Breast epithelium (tissue), 4 donors: ENCODE measurements around the gene CHD6. TPM values are rescaled to one million over a fixed set of nuclear protein-coding genes. Genes with fewer than 3 reads are reported as not detected.

ENCODE experiments used
- DNase-seq, 2 donors: peaks; one replicate each; pipeline ENCODE4 v3.0.0-alpha.2; 2019; ENCODE audit warnings: low spot score in 2 of 2
- H3K27ac ChIP-seq, 2 donors: fragments of 200-600 bp; sonication (generic) in 1 of 2; one replicate each; pipeline ENCODE4 v1.5.1; 2016 to 2019; ENCODE audit warnings: mild to moderate bottlenecking in 1 of 2
- H3K27me3 ChIP-seq, 2 donors: fragments of 200-600 bp; sonication (generic) in 1 of 2; one replicate each; pipeline versions ENCODE4 v1.5.1 to v1.6.0; 2017 to 2019; ENCODE audit warnings: control low read depth in 1 of 2, mild to moderate bottlenecking in 1 of 2
- H3K36me3 ChIP-seq: fragments of 200-600 bp; one replicate; pipeline ENCODE4 v1.5.1; 2019
- H3K4me1 ChIP-seq, 2 donors: fragments of 200-600 bp; sonication (generic); one replicate each; pipeline ENCODE4 v1.5.1; 2016 to 2019; ENCODE audit warnings: control low read depth in 1 of 2
- H3K4me3 ChIP-seq, 3 donors: fragments of 200-600 bp; sonication (generic); 1 replicate in 2 of 3; 2 replicates in 1 of 3; pipeline ENCODE4 v1.5.1; 2016 to 2019; ENCODE audit warnings: mild to moderate bottlenecking in 3 of 3, moderate library complexity in 2 of 3
- H3K9me3 ChIP-seq, 2 donors: fragments of 200-600 bp; sonication (generic) in 1 of 2; one replicate each; pipeline ENCODE4 v1.5.1; 2016 to 2019; ENCODE audit warnings: control low read depth in 1 of 2
- POLR2A ChIP-seq: fragments of 450-650 bp; IDR thresholded peaks from one replicate; pipeline ENCODE4 v1.6.1; 2016; ENCODE audit warnings: antibody characterized with exemption, mild to moderate bottlenecking, moderate library complexity
- POLR2AphosphoS5 ChIP-seq, 3 donors: sonication (generic); formaldehyde crosslinking; IDR thresholded peaks; one replicate each; pipeline ENCODE4 v1.6.1; 2017; ENCODE audit warnings: antibody characterized with exemption in 3 of 3
- intact Hi-C: fragments of 100-400 bp; cut with DNase I; formaldehyde crosslinking; loops from one replicate; pipeline ENCODE4 v1.15.1; 2023; ENCODE audit warnings: low total_unique reads
- total RNA-seq, 3 donors: library from RNA; depleted of rRNA; stranded (reverse); fragments of >200 nt; gene quantifications; one replicate each; pipeline ENCODE4 v1.1.0, GENCODE V29; 2016
- TF ChIP-seq, protein P1 (sequence below), 3 donors: fragments of 450-650 bp; IDR thresholded peaks; one replicate each; pipeline ENCODE4 v1.5.1; 2016 to 2017; ENCODE audit warnings: antibody characterized with exemption in 3 of 3, mild to moderate bottlenecking in 3 of 3, moderate library complexity in 3 of 3

Gene CHD6
- total RNA-seq, 3 donors from 2014 or later = 31.4 to 85.8 (median 81.0) TPM

DNA sequence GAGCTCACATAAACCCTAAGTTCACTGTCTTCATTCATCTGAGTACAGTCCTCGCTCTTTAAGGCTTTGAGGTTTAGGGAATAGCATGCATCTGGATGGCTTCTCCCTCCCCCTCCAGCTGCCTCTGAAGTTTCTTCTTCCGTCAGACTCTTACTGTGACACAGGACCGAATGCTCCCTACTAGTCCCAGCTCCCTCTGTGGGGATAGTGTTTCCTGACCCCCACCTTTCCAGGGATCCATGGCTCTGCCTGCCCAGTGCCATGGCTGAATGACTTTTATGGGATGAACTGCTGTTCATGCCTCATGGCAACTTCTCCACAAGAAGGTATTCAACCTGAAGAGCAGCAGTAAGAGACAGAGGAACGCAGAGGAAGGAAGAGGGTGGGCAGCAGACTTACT is 171.7 kb downstream of the CHD6 start:
- Histone ChIP-seq H3K27me3 (no peaks in the 10 kb centered on the region), H3K9me3 (no peaks in the 10 kb centered on the region), H3K27ac (no peak overlapping the region), H3K36me3 (peaks cover 4% of the 10 kb centered on the region), H3K4me1 (no peaks in the 10 kb centered on the region), H3K4me3 (no peak overlapping the region)
- intact Hi-C loops = no loop called here
- DNase-seq = no peak
- no peak for TF ChIP-seq POLR2AphosphoS5 (IDR thresholded peaks at IDR 0.05)
- TF ChIP-seq, protein P1, sequence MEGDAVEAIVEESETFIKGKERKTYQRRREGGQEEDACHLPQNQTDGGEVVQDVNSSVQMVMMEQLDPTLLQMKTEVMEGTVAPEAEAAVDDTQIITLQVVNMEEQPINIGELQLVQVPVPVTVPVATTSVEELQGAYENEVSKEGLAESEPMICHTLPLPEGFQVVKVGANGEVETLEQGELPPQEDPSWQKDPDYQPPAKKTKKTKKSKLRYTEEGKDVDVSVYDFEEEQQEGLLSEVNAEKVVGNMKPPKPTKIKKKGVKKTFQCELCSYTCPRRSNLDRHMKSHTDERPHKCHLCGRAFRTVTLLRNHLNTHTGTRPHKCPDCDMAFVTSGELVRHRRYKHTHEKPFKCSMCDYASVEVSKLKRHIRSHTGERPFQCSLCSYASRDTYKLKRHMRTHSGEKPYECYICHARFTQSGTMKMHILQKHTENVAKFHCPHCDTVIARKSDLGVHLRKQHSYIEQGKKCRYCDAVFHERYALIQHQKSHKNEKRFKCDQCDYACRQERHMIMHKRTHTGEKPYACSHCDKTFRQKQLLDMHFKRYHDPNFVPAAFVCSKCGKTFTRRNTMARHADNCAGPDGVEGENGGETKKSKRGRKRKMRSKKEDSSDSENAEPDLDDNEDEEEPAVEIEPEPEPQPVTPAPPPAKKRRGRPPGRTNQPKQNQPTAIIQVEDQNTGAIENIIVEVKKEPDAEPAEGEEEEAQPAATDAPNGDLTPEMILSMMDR (IDR thresholded peaks at IDR 0.05) = no peak
- no peak for TF ChIP-seq POLR2A

DNA sequence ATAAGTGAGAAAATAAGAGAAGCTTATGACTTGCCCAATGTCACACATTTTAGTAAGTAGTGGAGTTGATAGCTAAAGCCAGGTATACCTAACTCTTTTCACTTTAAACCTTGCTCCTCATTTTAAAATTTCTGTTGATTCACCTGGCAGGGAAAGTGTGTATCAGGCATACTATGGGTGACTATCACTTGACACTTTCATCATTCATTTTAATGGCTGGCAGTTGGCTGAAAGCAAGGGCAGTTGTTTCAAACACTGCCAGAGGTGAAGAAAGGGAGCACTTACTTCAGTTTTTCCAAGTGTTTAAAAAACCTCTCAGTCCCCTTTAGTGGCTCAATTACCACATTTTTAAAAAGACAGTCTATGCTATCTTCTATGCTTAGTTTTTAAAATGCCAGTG is 173.4 kb downstream of the CHD6 start:
- TF ChIP-seq POLR2A (no peak), POLR2AphosphoS5 (IDR thresholded peaks at IDR 0.05) (no peak)
- TF ChIP-seq, protein P1 (IDR thresholded peaks at IDR 0.05) = no peak
- Histone ChIP-seq H3K27me3 (no peaks in the 10 kb centered on the region), H3K4me3 (no peak overlapping the region), H3K4me1 (no peaks in the 10 kb centered on the region), H3K36me3 (peaks cover 10% of the 10 kb centered on the region), H3K9me3 (no peaks in the 10 kb centered on the region), H3K27ac (no peak overlapping the region)
- intact Hi-C loops = no loop called here
- no peak for DNase-seq

DNA sequence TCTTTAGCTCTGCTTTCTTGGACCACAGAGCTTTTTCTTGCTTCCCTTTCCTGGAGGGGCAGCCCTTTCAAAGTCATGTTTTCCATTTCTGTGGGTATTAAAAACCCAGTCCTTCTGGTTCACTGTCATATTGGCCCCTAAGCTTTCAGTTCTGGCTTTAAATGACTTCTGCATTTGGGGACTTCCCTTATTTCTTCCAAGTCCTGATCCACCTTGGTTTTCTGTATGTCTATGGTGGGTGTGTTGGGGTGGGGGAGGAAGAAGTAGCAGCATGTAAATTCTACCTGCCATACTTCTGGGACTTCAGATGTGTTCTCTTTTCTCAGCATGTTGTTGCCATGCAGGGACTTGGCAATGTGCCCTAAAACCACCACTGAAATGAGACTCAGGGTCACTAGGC is 174.5 kb downstream of the CHD6 start:
- DNase-seq = no peak
- H3K36me3 ChIP-seq = peaks cover 10% of the 10 kb centered on the region
- no peak overlapping the region for H3K4me3 ChIP-seq
- intact Hi-C loops = no loop called here
- H3K9me3 ChIP-seq = no peaks in the 10 kb centered on the region
- no peak for TF ChIP-seq POLR2AphosphoS5 (IDR thresholded peaks at IDR 0.05)
- no peak for TF ChIP-seq POLR2A
- no peaks in the 10 kb centered on the region for H3K27me3 ChIP-seq
- H3K4me1 ChIP-seq = no peaks in the 10 kb centered on the region
- no peak overlapping the region for H3K27ac ChIP-seq

DNA sequence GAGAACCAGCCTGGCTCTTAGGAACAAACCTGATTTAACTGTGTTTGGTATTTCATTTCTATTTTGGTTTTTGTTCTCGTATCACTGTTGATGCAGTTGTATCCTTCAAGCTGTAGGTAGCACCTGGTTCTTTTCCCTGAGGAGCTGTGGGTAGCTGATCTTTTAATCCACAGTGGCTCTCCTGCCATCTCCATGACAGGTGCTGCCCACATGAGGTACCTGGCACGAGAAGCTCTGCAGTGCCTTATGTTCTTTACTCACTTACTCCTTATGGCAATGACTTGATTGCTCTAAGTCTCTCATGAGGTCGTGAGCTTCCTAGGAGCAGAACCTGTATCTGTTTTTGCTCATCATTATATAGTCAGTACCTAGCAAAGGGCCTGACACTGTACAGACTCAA is 177.3 kb downstream of the CHD6 start:
- Histone ChIP-seq H3K27ac (no peak overlapping the region), H3K9me3 (no peaks in the 10 kb centered on the region), H3K4me3 (no peak overlapping the region), H3K4me1 (no peaks in the 10 kb centered on the region), H3K27me3 (no peaks in the 10 kb centered on the region), H3K36me3 (peaks cover 18% of the 10 kb centered on the region)
- DNase-seq = no peak
- intact Hi-C loops = no loop called here
- TF ChIP-seq, protein P1 (IDR thresholded peaks at IDR 0.05) = no peak
- TF ChIP-seq POLR2AphosphoS5 (IDR thresholded peaks at IDR 0.05) (no peak), POLR2A (no peak)

DNA sequence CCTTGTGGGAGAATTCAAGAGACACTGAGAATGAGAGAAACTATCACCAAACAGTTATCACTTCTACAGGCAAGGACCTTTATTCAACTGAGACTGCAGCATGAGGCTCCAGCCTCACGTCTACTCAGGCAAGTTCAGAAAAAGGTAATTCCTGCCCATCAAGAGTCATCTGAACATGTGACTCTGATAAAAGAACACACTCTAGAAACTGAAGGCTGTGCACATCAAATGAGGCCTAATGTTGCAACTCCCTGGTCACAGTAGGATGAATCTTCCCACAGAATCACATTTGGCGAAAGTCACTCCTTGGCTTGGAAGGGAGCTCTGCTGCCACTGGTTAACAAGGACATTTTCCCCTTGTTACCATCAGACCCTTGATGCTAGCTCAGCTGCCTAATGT is 180.3 kb downstream of the CHD6 start:
- no peak for TF ChIP-seq POLR2AphosphoS5 (IDR thresholded peaks at IDR 0.05)
- TF ChIP-seq, protein P1 (IDR thresholded peaks at IDR 0.05) = no peak
- H3K27me3 ChIP-seq = no peaks in the 10 kb centered on the region
- H3K27ac ChIP-seq = no peak overlapping the region
- H3K4me3 ChIP-seq = no peak overlapping the region
- intact Hi-C loops = no loop called here
- no peak for DNase-seq
- H3K4me1 ChIP-seq = no peaks in the 10 kb centered on the region
- H3K36me3 ChIP-seq = peaks cover 21% of the 10 kb centered on the region
- no peaks in the 10 kb centered on the region for H3K9me3 ChIP-seq

DNA sequence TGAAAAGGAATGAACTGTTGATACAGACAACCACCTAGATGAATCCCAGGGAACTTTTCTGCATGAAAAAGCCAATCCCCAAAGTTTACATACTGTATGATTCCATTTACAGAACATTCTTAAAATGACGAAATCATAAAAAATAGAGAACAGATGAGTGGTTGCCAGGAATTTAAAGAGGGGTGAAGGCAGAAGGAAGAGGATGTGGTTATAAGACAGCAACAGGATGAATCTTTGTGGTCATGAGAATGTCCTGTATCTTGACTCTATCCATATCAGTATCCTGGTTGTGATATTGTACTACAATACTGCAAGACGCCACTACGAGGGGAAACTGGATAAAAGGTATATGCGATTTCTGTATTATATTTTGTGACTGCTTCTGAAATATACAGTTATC is 181.5 kb downstream of the CHD6 start:
- DNase-seq = no peak
- H3K27ac ChIP-seq = no peak overlapping the region
- peaks cover 21% of the 10 kb centered on the region for H3K36me3 ChIP-seq
- H3K27me3 ChIP-seq = no peaks in the 10 kb centered on the region
- no peaks in the 10 kb centered on the region for H3K9me3 ChIP-seq
- H3K4me1 ChIP-seq = no peaks in the 10 kb centered on the region
- H3K4me3 ChIP-seq = no peak overlapping the region
- intact Hi-C loops = no loop called here
- TF ChIP-seq, protein P1 (IDR thresholded peaks at IDR 0.05) = no peak
- TF ChIP-seq POLR2AphosphoS5 (IDR thresholded peaks at IDR 0.05) (no peak), POLR2A (no peak)
